Upper lobe of left lung (tissue), 6 donors: ENCODE measurements around the gene QKI. TPM values are rescaled to one million over a fixed set of nuclear protein-coding genes. Genes with fewer than 3 reads are reported as not detected.
A peak's percentile ranks its signal among the peaks of the same experiment; 100 is the strongest.
"Not testable (repeated sequence)": the region's sequence is repeated elsewhere in the genome, so short reads cannot be mapped to it uniquely, and the experiment has no call there.

Source experiments
- ATAC-seq, 2 donors: fragments of 200-7000 bp; cut with Tn5 transposase; one replicate each; pipeline ENCODE4 v1.9.1; 2022; ENCODE audit warnings: mild to moderate bottlenecking in 2 of 2, moderate library complexity in 2 of 2; ENCODE audit not compliant: low FRiP score in 2 of 2
- DNase-seq, 2 donors: peaks; one replicate each; pipeline ENCODE4 v3.0.0-alpha.2; 2019 to 2020
- H3K27ac ChIP-seq, 4 donors: fragments of 200-600 bp; sonication (generic); one replicate each; pipeline ENCODE4 v1.5.1; 2016 to 2019
- H3K27me3 ChIP-seq, 4 donors: fragments of 200-600 bp; sonication (generic); one replicate each; pipeline ENCODE4 v1.5.1; 2017 to 2019
- H3K36me3 ChIP-seq, 4 donors: fragments of 200-600 bp; sonication (generic); one replicate each; pipeline ENCODE4 v1.5.1; 2016 to 2019
- H3K4me1 ChIP-seq, 4 donors: fragments of 200-600 bp; sonication (generic); one replicate each; pipeline ENCODE4 v1.5.1; 2018 to 2019
- H3K4me3 ChIP-seq, 4 donors: fragments of 200-600 bp; sonication (generic); one replicate each; pipeline ENCODE4 v1.5.1; 2017 to 2019; ENCODE audit warnings: mild to moderate bottlenecking in 2 of 4, moderate library complexity in 1 of 4
- H3K9me3 ChIP-seq, 4 donors: fragments of 200-600 bp; sonication (generic); one replicate each; pipeline ENCODE4 v1.5.1; 2018 to 2019
- EP300 ChIP-seq, 4 donors: sonication (generic); formaldehyde crosslinking; IDR thresholded peaks; one replicate each; pipeline ENCODE4 v1.5.1; 2017; ENCODE audit warnings: antibody characterized with exemption in 4 of 4, control low read depth in 2 of 4
- POLR2A ChIP-seq, 4 donors: fragments of 450-650 bp; IDR thresholded peaks; one replicate each; pipeline ENCODE4 v1.5.1; 2016 to 2017; ENCODE audit warnings: antibody characterized with exemption in 4 of 4, mild to moderate bottlenecking in 2 of 4
- POLR2AphosphoS5 ChIP-seq, 2 donors: sonication (generic); formaldehyde crosslinking; IDR thresholded peaks; one replicate each; pipeline ENCODE4 v1.5.1; 2017; ENCODE audit warnings: antibody characterized with exemption in 2 of 2
- WGBS, 2 donors: methylation state at CpG; one replicate each; pipeline ENCODE4 v1.1.5; 2017 to 2018; 5-methylcytosine and 5-hydroxymethylcytosine counted together
- total RNA-seq, 6 donors: library from RNA; depleted of rRNA in 4 of 6; stranded (reverse); fragments of >200 nt in 4 of 6; gene quantifications; one replicate each; pipeline versions ENCODE4 v1.1.0 to v1.2.1, GENCODE V29; 2016 to 2021
- TF ChIP-seq, protein P1 (sequence below), 6 experiments: fragments of 450-650 bp in 4 of 6; fragments of 200-600 bp in 2 of 6; sonication (generic) in 2 of 6; IDR thresholded peaks; one replicate each; pipeline ENCODE4 v1.5.1; 2016 to 2019; ENCODE audit warnings: antibody characterized with exemption in 6 of 6
- donor health status: DM: no; HTN: no; CAD: no; lungs with moderate emphysema.
- donor health status: DM: no; HTN: yes; CAD: no; lungs with severe emphysema.

Gene QKI
- total RNA-seq, 6 donors from 2014 or later, result 181 to 273 (median 226) TPM

DNA sequence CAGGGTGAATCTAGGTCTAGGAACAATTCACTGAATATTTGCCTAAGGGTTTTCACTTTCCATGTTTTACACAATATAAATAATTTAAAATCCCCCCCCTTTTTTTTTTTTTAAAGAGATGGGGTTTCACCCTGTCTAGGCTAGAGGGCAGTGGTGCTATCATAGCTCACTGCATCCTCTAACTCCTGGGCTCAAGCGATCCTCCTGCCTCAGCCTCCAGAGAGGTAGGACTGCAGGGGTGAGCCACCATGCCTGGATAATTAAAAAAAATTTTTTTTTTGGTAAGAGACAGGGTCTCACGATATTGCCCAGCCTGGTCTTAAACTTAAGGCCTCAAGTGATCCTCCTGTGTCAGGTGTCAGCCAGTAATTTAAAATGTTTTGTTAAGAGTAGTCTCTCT, 17.8 kb downstream of the QKI start:
- no peaks in the 10 kb centered on the region for H3K27me3 ChIP-seq
- H3K36me3 ChIP-seq, result no peaks in the 10 kb centered on the region
- H3K27ac ChIP-seq, result peak overlapping the region in 1 of 4 donors; percentile 39
- H3K4me1 ChIP-seq, result peaks cover 45 to 79% (median 73%) of the 10 kb centered on the region in 4 donors
- ATAC-seq, result no peak
- 86 to 91% methylated on average over 2 of the region's 2 CpGs for WGBS, 2 donors
- H3K9me3 ChIP-seq, result no peaks in the 10 kb centered on the region
- TF ChIP-seq POLR2AphosphoS5 (IDR thresholded peaks at IDR 0.05) (no peak), EP300 (IDR thresholded peaks at IDR 0.05) (no peak), POLR2A (IDR thresholded peaks at IDR 0.05) (no peak)
- TF ChIP-seq, protein P1, sequence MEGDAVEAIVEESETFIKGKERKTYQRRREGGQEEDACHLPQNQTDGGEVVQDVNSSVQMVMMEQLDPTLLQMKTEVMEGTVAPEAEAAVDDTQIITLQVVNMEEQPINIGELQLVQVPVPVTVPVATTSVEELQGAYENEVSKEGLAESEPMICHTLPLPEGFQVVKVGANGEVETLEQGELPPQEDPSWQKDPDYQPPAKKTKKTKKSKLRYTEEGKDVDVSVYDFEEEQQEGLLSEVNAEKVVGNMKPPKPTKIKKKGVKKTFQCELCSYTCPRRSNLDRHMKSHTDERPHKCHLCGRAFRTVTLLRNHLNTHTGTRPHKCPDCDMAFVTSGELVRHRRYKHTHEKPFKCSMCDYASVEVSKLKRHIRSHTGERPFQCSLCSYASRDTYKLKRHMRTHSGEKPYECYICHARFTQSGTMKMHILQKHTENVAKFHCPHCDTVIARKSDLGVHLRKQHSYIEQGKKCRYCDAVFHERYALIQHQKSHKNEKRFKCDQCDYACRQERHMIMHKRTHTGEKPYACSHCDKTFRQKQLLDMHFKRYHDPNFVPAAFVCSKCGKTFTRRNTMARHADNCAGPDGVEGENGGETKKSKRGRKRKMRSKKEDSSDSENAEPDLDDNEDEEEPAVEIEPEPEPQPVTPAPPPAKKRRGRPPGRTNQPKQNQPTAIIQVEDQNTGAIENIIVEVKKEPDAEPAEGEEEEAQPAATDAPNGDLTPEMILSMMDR (IDR thresholded peaks at IDR 0.05), result no peak
- DNase-seq, result no peak
- no peak overlapping the region for H3K4me3 ChIP-seq

DNA sequence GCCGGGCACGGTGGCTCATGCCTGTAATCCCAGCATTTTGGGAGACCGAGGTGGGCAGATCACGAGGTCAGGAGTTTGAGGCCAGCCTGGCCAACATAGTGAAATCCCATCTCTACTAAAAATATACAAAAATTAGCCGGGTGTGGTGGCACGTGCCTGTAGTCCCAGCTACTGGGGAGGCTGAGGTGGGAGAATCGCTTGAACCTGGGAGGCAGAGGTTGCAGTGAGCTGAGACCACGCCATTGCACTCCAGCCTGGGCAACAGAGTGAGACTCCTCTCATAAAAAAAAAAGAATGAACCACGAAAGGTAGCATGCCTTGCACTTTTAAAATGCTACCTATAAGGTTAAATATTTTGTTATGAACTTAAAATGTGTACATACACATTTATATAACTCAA, 19.0 kb downstream of the QKI start:
- not testable (repeated sequence) for H3K9me3 ChIP-seq, H3K36me3 ChIP-seq, H3K27me3 ChIP-seq, H3K4me3 ChIP-seq, H3K27ac ChIP-seq, DNase-seq, ATAC-seq
- 87% methylated on average over 9 of the region's 9 CpGs for WGBS, 2 donors
- H3K4me1 ChIP-seq, result peaks cover 44 to 81% (median 74%) of the 10 kb centered on the region in 4 donors

DNA sequence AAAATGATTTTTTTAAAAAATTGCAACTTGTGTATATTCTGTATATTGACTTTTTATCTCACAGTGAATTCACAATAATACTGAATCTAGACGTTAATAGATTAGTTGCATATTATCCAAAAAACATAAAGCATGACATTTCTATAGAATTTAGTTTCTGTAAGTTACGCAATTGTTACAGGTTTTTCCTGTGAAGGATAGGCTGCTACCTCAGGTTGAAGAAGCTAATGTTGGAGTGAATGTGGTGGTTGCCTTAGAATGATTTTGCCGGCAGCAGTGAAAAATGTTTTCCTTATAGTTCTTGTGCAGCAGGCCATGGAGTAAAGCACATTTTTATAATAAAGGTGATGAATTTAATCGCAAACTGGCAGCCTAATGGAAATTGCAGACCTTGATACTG, 20.5 kb downstream of the QKI start:
- Histone ChIP-seq H3K27ac (no peak overlapping the region), H3K4me1 (peaks cover 30 to 77% (median 68%) of the 10 kb centered on the region in 4 donors), H3K36me3 (no peaks in the 10 kb centered on the region), H3K4me3 (no peak overlapping the region), H3K9me3 (no peaks in the 10 kb centered on the region), H3K27me3 (no peaks in the 10 kb centered on the region)
- TF ChIP-seq POLR2A (IDR thresholded peaks at IDR 0.05), result no peak
- TF ChIP-seq, protein P1 (IDR thresholded peaks at IDR 0.05), result no peak
- no peak for TF ChIP-seq EP300 (IDR thresholded peaks at IDR 0.05)
- no peak for TF ChIP-seq POLR2AphosphoS5 (IDR thresholded peaks at IDR 0.05)
- DNase-seq (no peak), ATAC-seq (no peak)
- 67% methylated on average over 4 of the region's 4 CpGs for WGBS, 2 donors

DNA sequence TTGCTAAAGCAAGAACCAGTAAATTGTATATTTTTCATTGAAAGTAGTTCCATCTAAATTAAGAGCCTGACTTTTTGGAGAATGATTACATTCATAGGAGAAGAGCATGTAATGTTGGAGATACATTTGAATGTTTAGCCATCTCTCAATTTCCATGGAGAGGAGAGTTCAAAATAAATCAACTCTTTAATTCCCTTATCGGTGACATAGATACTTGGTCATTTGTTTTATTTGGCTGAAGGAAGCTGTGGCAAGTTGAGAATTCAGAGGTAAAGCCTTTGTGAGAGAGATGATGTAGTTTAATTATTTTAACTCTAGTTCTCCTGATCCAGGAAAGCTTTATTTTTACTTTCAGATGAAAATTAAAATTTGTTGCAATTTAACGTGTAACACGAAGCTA, 22.3 kb downstream of the QKI start:
- Histone ChIP-seq H3K27me3 (no peaks in the 10 kb centered on the region), H3K36me3 (no peaks in the 10 kb centered on the region), H3K9me3 (no peaks in the 10 kb centered on the region), H3K4me1 (peaks cover 23 to 82% (median 68%) of the 10 kb centered on the region in 4 donors), H3K4me3 (no peak overlapping the region), H3K27ac (no peak overlapping the region)
- ATAC-seq (no peak), DNase-seq (no peak)
- TF ChIP-seq EP300 (IDR thresholded peaks at IDR 0.05) (no peak), POLR2AphosphoS5 (IDR thresholded peaks at IDR 0.05) (no peak), POLR2A (IDR thresholded peaks at IDR 0.05) (no peak)
- TF ChIP-seq, protein P1 (IDR thresholded peaks at IDR 0.05), result no peak
- 72 to 75% methylated on average over 3 of the region's 3 CpGs for WGBS, 2 donors

DNA sequence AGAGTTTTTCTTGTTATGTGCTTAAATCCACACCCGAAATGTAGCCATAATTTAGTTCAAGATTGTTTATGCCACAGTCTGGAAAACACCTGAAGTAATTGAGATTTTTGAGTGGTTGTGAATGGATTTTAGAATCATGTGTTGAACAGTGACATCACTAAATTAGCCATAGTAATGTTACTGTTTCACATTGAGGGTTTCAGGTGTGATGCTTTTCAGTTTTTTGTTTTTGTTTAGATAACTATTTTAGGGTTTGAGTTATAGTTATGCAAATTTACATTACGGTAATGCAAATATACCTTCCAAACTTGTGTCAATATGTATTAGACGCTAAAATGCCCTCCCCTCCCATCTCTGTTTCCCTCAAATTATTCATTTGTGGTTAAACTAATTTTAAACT, 22.9 kb downstream of the QKI start:
- Histone ChIP-seq H3K4me1 (peaks cover 26 to 81% (median 71%) of the 10 kb centered on the region in 4 donors), H3K27ac (no peak overlapping the region), H3K4me3 (no peak overlapping the region), H3K27me3 (no peaks in the 10 kb centered on the region), H3K36me3 (no peaks in the 10 kb centered on the region), H3K9me3 (no peaks in the 10 kb centered on the region)
- WGBS, 2 donors, result 66 to 72% methylated on average over 3 of the region's 3 CpGs
- DNase-seq (no peak), ATAC-seq (no peak)
- TF ChIP-seq POLR2A (IDR thresholded peaks at IDR 0.05) (no peak), POLR2AphosphoS5 (IDR thresholded peaks at IDR 0.05) (no peak), EP300 (IDR thresholded peaks at IDR 0.05) (no peak)
- TF ChIP-seq, protein P1 (IDR thresholded peaks at IDR 0.05), result no peak
